B cell (primary cell): ENCODE data around the gene PTPRT. TPM values are rescaled to one million over a fixed set of nuclear protein-coding genes. Genes with fewer than 3 reads are reported as not detected.

ENCODE experiments used
- ATAC-seq: fragments of 200-7000 bp; cut with Tn5 transposase; one replicate; pipeline ENCODE4 v1.10.0; 2021; ENCODE audit warnings: low read depth, mild to moderate bottlenecking, moderate number of reproducible peaks, moderate library complexity
- CTCF ChIA-PET: fragments of 350-600 bp; sonication (Branson Sonifier 250); formaldehyde crosslinking; loops from one replicate; lab custom pipeline; 2021; ENCODE audit warnings: antibody characterized with exemption, inconsistent platforms; lab: Charles Lee
- POLR2A ChIA-PET: fragments of 350-600 bp; sonication (Branson Sonifier 250); formaldehyde crosslinking; loops from one replicate; lab custom pipeline; 2021; ENCODE audit warnings: antibody characterized with exemption; lab: Charles Lee
- DNase-seq: peaks from one replicate; pipeline ENCODE4 v3.0.0; 2013
- H2AFZ ChIP-seq: 2 replicates; pipeline ENCODE4 v1.6.1; 2012; ENCODE audit warnings: mild to moderate bottlenecking, low read depth, low read length; ENCODE audit not compliant: insufficient read depth, poor library complexity, severe bottlenecking
- H3K27ac ChIP-seq, 2 donors: 1 replicate in 1 of 2; 2 replicates in 1 of 2; pipeline ENCODE4 v1.5.1; 2012 to 2013; ENCODE audit warnings: low read length in 2 of 2, mild to moderate bottlenecking in 2 of 2, moderate library complexity in 1 of 2
- H3K27me3 ChIP-seq, 4 experiments: fragments of 200-600 bp in 1 of 4; sonication (generic) in 1 of 4; replicated peaks in 1 of 4; 1 replicate in 2 of 4; 2 replicates in 2 of 4; pipeline versions ENCODE4 v1.6.1 to v1.7.0; 2013 to 2016; ENCODE audit warnings: low read length in 3 of 4, mild to moderate bottlenecking in 2 of 4, mixed read lengths in 1 of 4, moderate library complexity in 1 of 4; ENCODE audit not compliant: insufficient read depth in 4 of 4, control insufficient read depth in 3 of 4; ENCODE audit errors: control extremely low read depth in 1 of 4
- H3K36me3 ChIP-seq, 2 experiments: replicated peaks in 1 of 2; 1 replicate in 1 of 2; 2 replicates in 1 of 2; pipeline versions ENCODE4 v1.6.1 to v1.7.1; 2013; ENCODE audit warnings: low read length in 1 of 2; ENCODE audit not compliant: insufficient read depth in 2 of 2, control insufficient read depth in 1 of 2; ENCODE audit errors: control extremely low read depth in 1 of 2, extremely low read depth in 1 of 2
- H3K4me1 ChIP-seq, 2 donors: fragments of 200-600 bp in 1 of 2; sonication (generic) in 1 of 2; 1 replicate in 1 of 2; 2 replicates in 1 of 2; pipeline versions ENCODE4 v1.5.1 to v1.6.1; 2013 to 2017; ENCODE audit warnings: low read length in 2 of 2; ENCODE audit not compliant: control insufficient read depth in 2 of 2, insufficient read depth in 2 of 2
- H3K4me2 ChIP-seq: replicated peaks from 2 replicates; pipeline ENCODE3; 2012; ENCODE audit warnings: mild to moderate bottlenecking, low read depth, low read length; ENCODE audit not compliant: poor library complexity, severe bottlenecking
- H3K4me3 ChIP-seq, 5 experiments: fragments of 200-600 bp in 1 of 5; sonication (generic) in 1 of 5; 1 replicate in 3 of 5; 2 replicates in 2 of 5; pipeline versions ENCODE4 v1.5.1 to v1.7.0; 2011 to 2016; ENCODE audit warnings: low read length in 4 of 5, mild to moderate bottlenecking in 4 of 5, low read depth in 2 of 5, control low read depth in 1 of 5, moderate library complexity in 1 of 5; ENCODE audit not compliant: insufficient read depth in 1 of 5; ENCODE audit errors: control extremely low read depth in 1 of 5, extremely low read depth in 1 of 5
- H3K79me2 ChIP-seq: fragments of 200-600 bp; sonication (generic); one replicate; pipeline ENCODE4 v1.6.0; 2016; ENCODE audit warnings: low read length; ENCODE audit not compliant: control insufficient read depth, insufficient read depth
- H3K9ac ChIP-seq: fragments of 200-600 bp; sonication (generic); 2 replicates; pipeline ENCODE4 v1.6.1; 2017; ENCODE audit warnings: mild to moderate bottlenecking, low read length, moderate library complexity
- H3K9me3 ChIP-seq, 3 donors: one replicate each; pipeline versions ENCODE4 v1.6.1 to v1.7.1; 2013; ENCODE audit warnings: low read length in 2 of 3; ENCODE audit not compliant: control insufficient read depth in 2 of 3, insufficient read depth in 1 of 3; ENCODE audit errors: control extremely low read depth in 1 of 3
- H4K20me1 ChIP-seq: 2 replicates; pipeline ENCODE4 v1.6.0; 2012; ENCODE audit warnings: mild to moderate bottlenecking, low read length; ENCODE audit not compliant: insufficient read depth, control insufficient read depth, poor library complexity, severe bottlenecking
- H3K27ac Mint-ChIP-seq: one replicate; pipeline ENCODE4 v1.8.0; 2021; ENCODE audit warnings: mixed read lengths
- H3K27me3 Mint-ChIP-seq: one replicate; pipeline ENCODE4 v1.8.0; 2021; ENCODE audit warnings: mixed read lengths
- H3K4me1 Mint-ChIP-seq: one replicate; pipeline ENCODE4 v1.8.0; 2021; ENCODE audit warnings: mixed read lengths
- H3K4me3 Mint-ChIP-seq: one replicate; pipeline ENCODE4 v1.8.0; 2021; ENCODE audit warnings: mixed read lengths
- H3K9me3 Mint-ChIP-seq: one replicate; pipeline ENCODE4 v1.8.0; 2022; ENCODE audit warnings: mixed read lengths; ENCODE audit not compliant: insufficient read depth
- CTCF ChIP-seq: fragments of 200-600 bp; IDR thresholded peaks from one replicate; pipeline ENCODE4 v1.8.0; 2022; ENCODE audit warnings: antibody characterized with exemption, mild to moderate bottlenecking
- EZH2 ChIP-seq: IDR thresholded peaks from 2 replicates; pipeline ENCODE4 v1.6.1; 2012; ENCODE audit warnings: borderline replicate concordance, low read depth, mild to moderate bottlenecking, moderate library complexity, low read length; ENCODE audit not compliant: insufficient read depth, poor library complexity, severe bottlenecking
- WGBS: methylation state at CpG from one replicate; pipeline ENCODE4 v1.1.5; 2013; ENCODE audit warnings: missing lambda C conversion rate; ENCODE audit not compliant: insufficient coverage; 5-methylcytosine and 5-hydroxymethylcytosine counted together
- intact Hi-C: fragments of 100-400 bp; cut with micrococcal nuclease; formaldehyde crosslinking; loops from one replicate; pipeline ENCODE4 v1.10.0; 2022
- polyA plus RNA-seq: library from polyadenylated mRNA; depleted of rRNA; stranded (reverse); fragments of >200 nt; gene quantifications from 2 replicates; pipeline ENCODE4 v1.2.3, GENCODE V29; 2012
- total RNA-seq, 2 donors: library from RNA; stranded (reverse); fragments of 120-200 nt in 1 of 2; gene quantifications; 1 replicate in 1 of 2; 2 replicates in 1 of 2; pipeline versions ENCODE4 v1.2.3 to v1.2.4, GENCODE V29; 2013 to 2022

The PTPRT gene
- total and polyA plus RNA-seq, 2 donors (not counting 1 experiment from before 2014, with no cell fraction given), result not detected

GRCh38 chr20:42067596-42067995, 1122.1 kb downstream of the PTPRT start:
- TF ChIP-seq EZH2 (no peak), CTCF (no peak)
- no peak overlapping the region for H3K4me3 Mint-ChIP-seq
- POLR2A ChIA-PET, result no interaction called here
- H3K27ac Mint-ChIP-seq, result no peak overlapping the region
- Histone ChIP-seq H3K4me2 (no peak overlapping the region), H3K27ac (no peak overlapping the region), H3K27me3 (no peaks in the 10 kb centered on the region), H3K9me3 (no peaks in the 10 kb centered on the region), H3K36me3 (no peaks in the 10 kb centered on the region), H3K9ac (no peak overlapping the region), H2AFZ (no peak overlapping the region), H4K20me1 (no peaks in the 10 kb centered on the region), H3K79me2 (no peaks in the 10 kb centered on the region), H3K4me3 (no peak overlapping the region), H3K4me1 (no peaks in the 10 kb centered on the region)
- no peaks in the 10 kb centered on the region for H3K9me3 Mint-ChIP-seq
- CTCF ChIA-PET, result no interaction called here
- DNase-seq (no peak), ATAC-seq (no peak)
- H3K27me3 Mint-ChIP-seq, result no peaks in the 10 kb centered on the region
- intact Hi-C loops, result no loop called here
- no peaks in the 10 kb centered on the region for H3K4me1 Mint-ChIP-seq
- WGBS, result 57% methylated on average over 3 of the region's 3 CpGs

- Histone ChIP-seq H3K4me1 (no peaks in the 10 kb centered on the region), H3K9me3 (no peaks in the 10 kb centered on the region), H2AFZ (no peak overlapping the region), H4K20me1 (no peaks in the 10 kb centered on the region), H3K27ac (no peak overlapping the region), H3K27me3 (no peaks in the 10 kb centered on the region), H3K79me2 (no peaks in the 10 kb centered on the region), H3K9ac (no peak overlapping the region), H3K4me3 (no peak overlapping the region), H3K4me2 (no peak overlapping the region), H3K36me3 (no peaks in the 10 kb centered on the region)
- ATAC-seq (no peak), DNase-seq (no peak)
- Mint-ChIP-seq H3K9me3 (no peaks in the 10 kb centered on the region), H3K27ac (no peak overlapping the region), H3K27me3 (no peaks in the 10 kb centered on the region), H3K4me3 (no peak overlapping the region), H3K4me1 (no peaks in the 10 kb centered on the region)
- POLR2A ChIA-PET, result no interaction called here
- CTCF ChIA-PET, result no interaction called here
- TF ChIP-seq CTCF (no peak), EZH2 (no peak)
- intact Hi-C loops, result no loop called here
- 86% methylated on average over 5 of the region's 5 CpGs for WGBS
These were observed 1122.5 kb downstream of the PTPRT start for GRCh38 chr20:42067174-42067573.
